Measurements from ENCODE around the gene MARK4.

GRCh38 chr19:45345506-45345860 lies 94.4 kb downstream of the MARK4 start:
- TF ChIP-seq CTCF (IDR thresholded peaks at IDR 0.05 in 4 of 5, conservative IDR thresholded peaks at IDR 0.05 in 1 of 5): no peak
- TF ChIP-seq POLR2A (IDR thresholded peaks at IDR 0.05): no peak
